Measurements from ENCODE around the gene IGFBP2.

IGFBP2 gene

GRCh38 chr2:216645636-216645950, 12.4 kb downstream of the IGFBP2 start:
- Histone ChIP-seq H3K9ac (ENCODE audit: low read length) (no peak overlapping the region), H3K9me2 (replicated peaks; ENCODE audit: insufficient read depth, low read length) (no peaks in the 10 kb centered on the region), H2AFZ (ENCODE audit: low read depth, low read length, severe bottlenecking) (no peak overlapping the region), H3K36me3 (ENCODE audit: low read length) (no peaks in the 10 kb centered on the region), H3K27ac (ENCODE audit: low read depth, low read length) (no peak overlapping the region), H3K4me3 (ENCODE audit: insufficient read depth, low read length, poor library complexity, severe bottlenecking) (no peak overlapping the region), H3K79me2 (ENCODE audit: insufficient read depth, low read length) (no peaks in the 10 kb centered on the region), H3F3A (ENCODE audit: insufficient read depth) (no peaks in the 10 kb centered on the region), H4K20me1 (ENCODE audit: low read depth, low read length) (no peaks in the 10 kb centered on the region), H3K27me3 (ENCODE audit: low read length) (no peaks in the 10 kb centered on the region), H3K9me3 (ENCODE audit: insufficient read depth, low read length) (no peaks in the 10 kb centered on the region), H3K4me2 (ENCODE audit: low read depth, low read length, poor library complexity, severe bottlenecking) (no peak overlapping the region)
- TF ChIP-seq, protein P1, sequence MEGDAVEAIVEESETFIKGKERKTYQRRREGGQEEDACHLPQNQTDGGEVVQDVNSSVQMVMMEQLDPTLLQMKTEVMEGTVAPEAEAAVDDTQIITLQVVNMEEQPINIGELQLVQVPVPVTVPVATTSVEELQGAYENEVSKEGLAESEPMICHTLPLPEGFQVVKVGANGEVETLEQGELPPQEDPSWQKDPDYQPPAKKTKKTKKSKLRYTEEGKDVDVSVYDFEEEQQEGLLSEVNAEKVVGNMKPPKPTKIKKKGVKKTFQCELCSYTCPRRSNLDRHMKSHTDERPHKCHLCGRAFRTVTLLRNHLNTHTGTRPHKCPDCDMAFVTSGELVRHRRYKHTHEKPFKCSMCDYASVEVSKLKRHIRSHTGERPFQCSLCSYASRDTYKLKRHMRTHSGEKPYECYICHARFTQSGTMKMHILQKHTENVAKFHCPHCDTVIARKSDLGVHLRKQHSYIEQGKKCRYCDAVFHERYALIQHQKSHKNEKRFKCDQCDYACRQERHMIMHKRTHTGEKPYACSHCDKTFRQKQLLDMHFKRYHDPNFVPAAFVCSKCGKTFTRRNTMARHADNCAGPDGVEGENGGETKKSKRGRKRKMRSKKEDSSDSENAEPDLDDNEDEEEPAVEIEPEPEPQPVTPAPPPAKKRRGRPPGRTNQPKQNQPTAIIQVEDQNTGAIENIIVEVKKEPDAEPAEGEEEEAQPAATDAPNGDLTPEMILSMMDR (IDR thresholded peaks at IDR 0.05; ENCODE audit: insufficient read depth, low read length, poor library complexity, severe bottlenecking), result no peak
- TF ChIP-seq EZH2phosphoT487 (conservative IDR thresholded peaks at IDR 0.05; ENCODE audit: low read length), result no peak

DNA sequence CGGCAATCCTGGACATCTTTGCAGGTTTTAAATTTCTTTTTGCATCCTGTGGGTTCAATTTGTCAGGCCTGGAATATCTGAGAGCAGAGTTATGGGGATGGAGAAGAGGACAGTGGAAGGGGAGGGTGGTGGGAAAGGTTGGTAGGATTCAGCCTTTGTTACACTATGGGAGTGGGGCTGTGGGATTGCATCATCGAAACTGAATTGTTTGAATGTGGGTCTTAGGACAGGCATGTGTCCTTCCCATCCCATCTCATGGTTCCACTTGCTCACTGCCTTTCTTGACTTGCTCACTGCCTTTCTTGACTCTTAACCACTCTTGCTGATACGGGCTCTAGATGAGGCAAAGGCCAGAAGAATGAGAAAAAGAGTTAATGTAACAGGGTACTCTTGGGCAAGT, 12.9 kb downstream of the IGFBP2 start:
- H3K27me3 ChIP-seq (ENCODE audit: low read length), result no peaks in the 10 kb centered on the region
- H3F3A ChIP-seq (ENCODE audit: insufficient read depth), result no peaks in the 10 kb centered on the region
- no peak overlapping the region for H2AFZ ChIP-seq (ENCODE audit: low read depth, low read length, severe bottlenecking)
- no peaks in the 10 kb centered on the region for H3K9me3 ChIP-seq (ENCODE audit: insufficient read depth, low read length)
- no peaks in the 10 kb centered on the region for H3K36me3 ChIP-seq (ENCODE audit: low read length)
- H3K9me2 ChIP-seq (replicated peaks; ENCODE audit: insufficient read depth, low read length), result no peaks in the 10 kb centered on the region
- no peaks in the 10 kb centered on the region for H3K79me2 ChIP-seq (ENCODE audit: insufficient read depth, low read length)
- H3K4me3 ChIP-seq (ENCODE audit: insufficient read depth, low read length, poor library complexity, severe bottlenecking), result no peak overlapping the region
- no peaks in the 10 kb centered on the region for H4K20me1 ChIP-seq (ENCODE audit: low read depth, low read length)
- no peak overlapping the region for H3K27ac ChIP-seq (ENCODE audit: low read depth, low read length)
- H3K4me2 ChIP-seq (ENCODE audit: low read depth, low read length, poor library complexity, severe bottlenecking), result no peak overlapping the region
- no peak for TF ChIP-seq EZH2phosphoT487 (conservative IDR thresholded peaks at IDR 0.05; ENCODE audit: low read length)
- TF ChIP-seq, protein P1 (IDR thresholded peaks at IDR 0.05; ENCODE audit: insufficient read depth, low read length, poor library complexity, severe bottlenecking), result no peak
- no peak overlapping the region for H3K9ac ChIP-seq (ENCODE audit: low read length)

DNA sequence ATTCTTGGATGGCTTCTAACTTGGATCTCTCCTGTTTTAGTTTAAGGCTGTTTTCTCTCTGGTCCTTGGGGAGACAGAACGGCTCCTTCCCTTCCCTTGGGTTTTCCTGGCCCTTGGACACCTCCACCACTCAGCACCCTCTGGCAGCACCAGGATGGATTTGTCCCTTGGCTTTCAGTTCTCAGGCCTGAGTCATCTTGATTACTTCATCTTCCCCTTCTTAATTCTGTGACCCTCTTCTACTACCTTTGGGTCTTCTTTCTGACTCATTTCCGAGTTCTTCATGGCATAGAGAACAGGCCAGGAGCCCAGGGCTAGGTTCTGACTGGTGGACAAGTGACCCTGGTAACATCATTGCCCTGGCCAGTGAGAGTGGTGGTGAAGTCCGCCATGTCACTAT, 14.9 kb downstream of the IGFBP2 start:
- no peaks in the 10 kb centered on the region for H3K9me3 ChIP-seq (ENCODE audit: insufficient read depth, low read length)
- no peak overlapping the region for H3K4me3 ChIP-seq (ENCODE audit: insufficient read depth, low read length, poor library complexity, severe bottlenecking)
- TF ChIP-seq, protein P1 (IDR thresholded peaks at IDR 0.05; ENCODE audit: insufficient read depth, low read length, poor library complexity, severe bottlenecking), result no peak
- TF ChIP-seq EZH2phosphoT487 (conservative IDR thresholded peaks at IDR 0.05; ENCODE audit: low read length), result no peak
- H2AFZ ChIP-seq (ENCODE audit: low read depth, low read length, severe bottlenecking), result no peak overlapping the region
- no peaks in the 10 kb centered on the region for H3K9me2 ChIP-seq (replicated peaks; ENCODE audit: insufficient read depth, low read length)
- H3K4me2 ChIP-seq (ENCODE audit: low read depth, low read length, poor library complexity, severe bottlenecking), result no peak overlapping the region
- H3K27me3 ChIP-seq (ENCODE audit: low read length), result no peaks in the 10 kb centered on the region
- no peak overlapping the region for H3K27ac ChIP-seq (ENCODE audit: low read depth, low read length)
- no peak overlapping the region for H3K9ac ChIP-seq (ENCODE audit: low read length)
- no peaks in the 10 kb centered on the region for H3F3A ChIP-seq (ENCODE audit: insufficient read depth)
- H3K36me3 ChIP-seq (ENCODE audit: low read length), result no peaks in the 10 kb centered on the region
- H3K79me2 ChIP-seq (ENCODE audit: insufficient read depth, low read length), result no peaks in the 10 kb centered on the region
- no peaks in the 10 kb centered on the region for H4K20me1 ChIP-seq (ENCODE audit: low read depth, low read length)

DNA sequence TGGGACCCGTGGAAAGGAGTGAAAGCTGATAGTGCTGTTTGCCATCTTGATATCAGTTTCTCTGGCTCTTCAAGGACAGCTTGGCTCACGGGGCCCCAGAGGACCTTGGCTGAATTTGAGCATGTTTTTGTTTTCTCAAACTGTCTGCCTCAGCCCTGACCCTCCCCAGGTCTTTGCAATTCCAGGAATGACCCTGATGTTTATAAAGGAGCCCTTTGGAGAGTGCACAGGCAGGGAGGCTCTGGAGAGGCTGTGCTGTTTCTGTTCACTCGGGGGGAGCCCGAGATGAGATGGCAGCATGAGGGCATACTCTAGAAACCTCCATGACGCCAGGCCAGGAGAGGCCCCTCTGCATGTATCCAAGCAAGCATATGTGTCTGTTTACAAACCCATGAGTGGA, 16.4 kb downstream of the IGFBP2 start:
- no peaks in the 10 kb centered on the region for H3K27me3 ChIP-seq (ENCODE audit: low read length)

More for the DNA sequence above, 16.4 kb downstream of the IGFBP2 start:
- no peaks in the 10 kb centered on the region for H3K9me3 ChIP-seq (ENCODE audit: insufficient read depth, low read length)
- H3K27ac ChIP-seq (ENCODE audit: low read depth, low read length), result no peak overlapping the region
- H3K4me2 ChIP-seq (ENCODE audit: low read depth, low read length, poor library complexity, severe bottlenecking), result no peak overlapping the region
- H3F3A ChIP-seq (ENCODE audit: insufficient read depth), result no peaks in the 10 kb centered on the region
- H3K9ac ChIP-seq (ENCODE audit: low read length), result no peak overlapping the region
- TF ChIP-seq, protein P1 (IDR thresholded peaks at IDR 0.05; ENCODE audit: insufficient read depth, low read length, poor library complexity, severe bottlenecking), result no peak
- no peak for TF ChIP-seq EZH2phosphoT487 (conservative IDR thresholded peaks at IDR 0.05; ENCODE audit: low read length)
- H3K9me2 ChIP-seq (replicated peaks; ENCODE audit: insufficient read depth, low read length), result no peaks in the 10 kb centered on the region
- H3K4me3 ChIP-seq (ENCODE audit: insufficient read depth, low read length, poor library complexity, severe bottlenecking), result no peak overlapping the region
- no peaks in the 10 kb centered on the region for H3K79me2 ChIP-seq (ENCODE audit: insufficient read depth, low read length)
- no peaks in the 10 kb centered on the region for H3K36me3 ChIP-seq (ENCODE audit: low read length)
- no peaks in the 10 kb centered on the region for H4K20me1 ChIP-seq (ENCODE audit: low read depth, low read length)
- no peak overlapping the region for H2AFZ ChIP-seq (ENCODE audit: low read depth, low read length, severe bottlenecking)
